HFF-Myc (cell line): ENCODE results near the gene ASCC3.

Source experiments
- DNase-seq: peaks from one replicate; pipeline ENCODE4 v3.0.0-alpha.2; 2011; ENCODE audit warnings: low read depth; ENCODE audit errors: extremely low read depth
- H3K4me3 ChIP-seq: replicated peaks from 2 replicates; pipeline ENCODE4 v1.5.1; 2011; ENCODE audit warnings: low read depth, mild to moderate bottlenecking, control low read depth, low read length
- TF ChIP-seq, protein P1 (sequence below): IDR thresholded peaks from 2 replicates; pipeline ENCODE4 v1.5.1; 2012; ENCODE audit warnings: mild to moderate bottlenecking, low read depth, low read length, control low read depth; ENCODE audit errors: missing control alignments

Gene ASCC3

DNA sequence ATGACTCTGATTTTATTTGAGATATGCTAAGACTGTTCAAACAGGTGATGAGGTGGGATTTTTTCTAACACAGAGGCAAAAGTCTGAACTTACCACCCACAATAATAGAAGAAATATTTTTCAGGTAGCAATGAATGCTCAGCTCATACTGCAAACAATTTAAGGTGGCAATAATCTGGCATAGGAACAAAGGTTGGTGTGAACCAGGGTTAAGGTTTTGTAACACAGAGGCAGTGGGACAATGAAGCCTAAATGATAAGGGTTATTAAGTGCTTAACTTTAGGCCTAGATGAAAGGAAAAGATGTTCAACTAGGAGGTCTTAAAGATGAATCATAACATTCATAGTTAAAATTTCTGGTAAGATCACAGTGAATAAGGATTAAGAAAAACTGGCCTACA is 4.9 kb downstream of the ASCC3 start:
- TF ChIP-seq, protein P1, sequence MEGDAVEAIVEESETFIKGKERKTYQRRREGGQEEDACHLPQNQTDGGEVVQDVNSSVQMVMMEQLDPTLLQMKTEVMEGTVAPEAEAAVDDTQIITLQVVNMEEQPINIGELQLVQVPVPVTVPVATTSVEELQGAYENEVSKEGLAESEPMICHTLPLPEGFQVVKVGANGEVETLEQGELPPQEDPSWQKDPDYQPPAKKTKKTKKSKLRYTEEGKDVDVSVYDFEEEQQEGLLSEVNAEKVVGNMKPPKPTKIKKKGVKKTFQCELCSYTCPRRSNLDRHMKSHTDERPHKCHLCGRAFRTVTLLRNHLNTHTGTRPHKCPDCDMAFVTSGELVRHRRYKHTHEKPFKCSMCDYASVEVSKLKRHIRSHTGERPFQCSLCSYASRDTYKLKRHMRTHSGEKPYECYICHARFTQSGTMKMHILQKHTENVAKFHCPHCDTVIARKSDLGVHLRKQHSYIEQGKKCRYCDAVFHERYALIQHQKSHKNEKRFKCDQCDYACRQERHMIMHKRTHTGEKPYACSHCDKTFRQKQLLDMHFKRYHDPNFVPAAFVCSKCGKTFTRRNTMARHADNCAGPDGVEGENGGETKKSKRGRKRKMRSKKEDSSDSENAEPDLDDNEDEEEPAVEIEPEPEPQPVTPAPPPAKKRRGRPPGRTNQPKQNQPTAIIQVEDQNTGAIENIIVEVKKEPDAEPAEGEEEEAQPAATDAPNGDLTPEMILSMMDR: no peak
- no peak for DNase-seq

GRCh38 chr6:100865525-100865924 is 15.6 kb downstream of the ASCC3 start:
- DNase-seq: no peak
- H3K4me3 ChIP-seq: no peak overlapping the region
- TF ChIP-seq, protein P1: no peak

More for the DNA sequence above, 4.9 kb downstream of the ASCC3 start:
- H3K4me3 ChIP-seq: no peak overlapping the region

DNA sequence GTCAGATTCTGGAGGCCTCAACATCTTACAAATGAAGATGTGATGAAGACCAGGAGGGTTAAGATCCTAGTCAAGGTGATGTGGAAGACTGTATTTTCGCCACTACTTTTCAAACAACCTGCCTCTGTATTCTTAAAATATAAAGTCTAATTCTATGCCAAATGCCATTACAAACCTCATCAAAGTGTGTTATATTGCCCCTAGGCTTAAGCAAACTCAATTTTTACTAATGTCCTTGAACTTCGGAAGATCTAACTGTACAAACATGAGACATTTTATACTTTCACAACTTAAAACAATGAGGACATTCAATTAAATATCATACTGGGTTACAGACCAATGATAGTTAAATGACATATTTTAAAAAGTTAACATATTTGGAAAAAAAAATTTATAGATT is 19.1 kb downstream of the ASCC3 start:
- no peak for DNase-seq
- no peak overlapping the region for H3K4me3 ChIP-seq
- TF ChIP-seq, protein P1: no peak

DNA sequence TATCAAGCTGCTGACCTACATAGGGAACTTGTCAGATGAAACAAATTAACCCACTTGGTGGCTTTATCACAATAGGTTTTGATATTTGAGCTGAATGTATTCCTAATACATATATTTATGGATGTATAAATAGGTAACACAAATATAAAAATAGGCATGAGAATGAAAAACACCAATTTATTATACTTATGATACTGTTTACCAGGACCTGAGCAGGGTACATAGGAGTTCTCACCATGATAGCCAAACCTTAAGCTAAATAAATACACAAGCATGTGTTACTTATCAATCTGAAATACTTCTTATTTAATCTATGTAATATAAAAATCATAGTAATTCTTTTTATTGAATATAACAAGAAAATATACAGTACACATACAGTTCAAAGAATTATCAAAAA is 25.0 kb downstream of the ASCC3 start:
- TF ChIP-seq, protein P1: no peak
- no peak for DNase-seq
- H3K4me3 ChIP-seq: no peak overlapping the region

GRCh38 chr6:100851819-100852218 is 29.3 kb downstream of the ASCC3 start:
- TF ChIP-seq, protein P1: no peak
- DNase-seq: no peak
- H3K4me3 ChIP-seq: no peak overlapping the region

GRCh38 chr6:100850174-100850573 is 31.0 kb downstream of the ASCC3 start:
- no peak for DNase-seq
- TF ChIP-seq, protein P1: no peak

DNA sequence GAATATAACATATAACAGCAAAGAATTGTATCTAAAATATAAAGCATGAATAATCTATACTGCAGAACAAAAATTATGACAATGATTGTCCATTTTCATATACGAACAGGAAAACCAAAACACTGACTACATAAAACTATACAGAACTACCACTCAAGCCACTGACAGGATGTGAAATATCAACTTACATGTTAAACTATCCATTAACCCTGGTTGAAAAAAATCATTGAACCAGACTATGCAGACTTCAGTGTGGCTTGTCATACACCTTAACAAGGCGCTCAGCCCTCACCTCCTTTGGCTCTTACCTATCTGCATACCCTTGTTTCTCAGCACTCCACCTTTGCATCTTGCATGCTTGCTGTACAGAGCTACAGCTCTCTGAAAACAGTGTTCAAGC is 34.9 kb downstream of the ASCC3 start:
- TF ChIP-seq, protein P1: no peak

More at GRCh38 chr6:100850174-100850573, 31.0 kb downstream of the ASCC3 start:
- H3K4me3 ChIP-seq: no peak overlapping the region

More for the DNA sequence above, 34.9 kb downstream of the ASCC3 start:
- H3K4me3 ChIP-seq: no peak overlapping the region
- no peak for DNase-seq
